ENCODE results near the gene CCDC13. TPM values are rescaled to one million over a fixed set of nuclear protein-coding genes. Genes with fewer than 3 reads are reported as not detected.

CCDC13 gene
- total and polyA plus RNA-seq, 2 of the 13 experiments (the other 11 are each of a cell fraction or from before 2014, with no cell fraction given) = 0.22 to 0.51 TPM

- TF ChIP-seq ZNF574 (CRISPR knock-in tag; IDR thresholded peaks at IDR 0.05) = no peak
These were observed 39.4 kb downstream of the CCDC13 start (continued) for GRCh38 chr3:42733501-42734262.

GRCh38 chr3:42732829-42733459 lies 40.1 kb downstream of the CCDC13 start:
- Histone ChIP-seq H3K27me3 (ENCODE audit: control insufficient read depth in 1 of 2, insufficient read depth in 2 of 2, low read length in 2 of 2) (no peaks in the 10 kb centered on the region), H4K20me1 (ENCODE audit: insufficient read depth, low read length) (no peaks in the 10 kb centered on the region), H3K27ac (ENCODE audit: extremely low read length, insufficient read depth, low read length) (peak overlapping the region; percentile 97), H3K9ac (ENCODE audit: insufficient read depth, low read depth, low read length) (peak overlapping the region; percentile 78), H3K4me2 (ENCODE audit: low read depth, low read length) (peak overlapping the region; percentile 68), H3K4me1 (ENCODE audit: insufficient read depth, low read length) (peaks cover 64% of the 10 kb centered on the region), H2AFZ (ENCODE audit: low read length) (no peak overlapping the region), H3K36me3 (replicated peaks in 1 of 2; ENCODE audit: control insufficient read depth in 1 of 2, insufficient read depth in 2 of 2, low read length in 2 of 2) (no peaks in the 10 kb centered on the region), H3K9me3 (ENCODE audit: low read length) (no peaks in the 10 kb centered on the region), H3K79me2 (ENCODE audit: insufficient read depth, low read length) (no peaks in the 10 kb centered on the region), H3K4me3 (replicated peaks in 1 of 3; ENCODE audit: insufficient read depth in 1 of 3, low read depth in 2 of 3, low read length in 3 of 3) (peak overlapping the region in 1 of 3 experiments; percentile 22; a peak in 2 of 6 replicates)
- WGBS (ENCODE audit: low lambda C conversion rate) = 40% methylated on average over 9 of the region's 9 CpGs
- DNase-seq (ENCODE audit: low spot score) (peak; percentile 81), ATAC-seq (peak; percentile 91), FAIRE-seq (peak; percentile 78)
- in situ Hi-C loops (cut with HindIII; ENCODE audit: extremely low pct_ligation_motif_present, low pct_unique_long_range_greater_than_20kb) (no loop called here), intact Hi-C loops (cut with micrococcal nuclease; ENCODE audit: unreplicated experiment) (loop anchor here (1.0 to 5.0 kb wide), 3 partner anchors 11 to 131 kb away; partner anchors contain the start of genes NKTR and ZBTB47)
- TSS peak; percentile 87 for BruUV-seq (replicated peaks)
- CTCF ChIA-PET (ENCODE audit: low intra/inter-chr PET ratio, low total read pairs) = interaction anchor here (1.2 to 1.5 kb wide), 2 partner anchors 11 to 98 kb away, joined by 5 read pairs; no protein-coding TSS in a partner anchor
- POLR2A ChIA-PET = interaction anchor here (1.0 to 2.7 kb wide), 12 partner anchors 7 to 150 kb away, joined by 3 to 18 read pairs (median 5); partner anchors contain the start of genes HIGD1A and NKTR
- TF ChIP-seq ZNF768 (CRISPR knock-in tag; IDR thresholded peaks at IDR 0.05) = peak; percentile 55; the same call in 1 of the 2 replicates
- 0 out of 2 replicates have a peak, but pooled peaks have one; percentile 32 for TF ChIP-seq ZMYM2 (CRISPR knock-in tag; IDR thresholded peaks at IDR 0.05)
- no peak for TF ChIP-seq NFYC (CRISPR knock-in tag; IDR thresholded peaks at IDR 0.05)
- 0 out of 2 replicates have a peak, but pooled peaks have one; percentile 13 for TF ChIP-seq MYC (CRISPR knock-in tag; IDR thresholded peaks at IDR 0.05; ENCODE audit: borderline replicate concordance)
- no peak for TF ChIP-seq ZNF670 (CRISPR knock-in tag; IDR thresholded peaks at IDR 0.05; ENCODE audit: borderline replicate concordance)
- no peak for TF ChIP-seq ZSCAN29 (CRISPR knock-in tag; conservative IDR thresholded peaks at IDR 0.05)
- no peak for TF ChIP-seq HOXA7 (CRISPR knock-in tag; IDR thresholded peaks at IDR 0.05)
- TF ChIP-seq ZNF883 (CRISPR knock-in tag; IDR thresholded peaks at IDR 0.05; ENCODE audit: not compliant biosample characterization) = no peak
- no peak for TF ChIP-seq RFX3 (CRISPR knock-in tag; IDR thresholded peaks at IDR 0.05)
- no peak for TF ChIP-seq KDM1A (CRISPR knock-in tag; IDR thresholded peaks at IDR 0.05)
- TF ChIP-seq, protein P1, sequence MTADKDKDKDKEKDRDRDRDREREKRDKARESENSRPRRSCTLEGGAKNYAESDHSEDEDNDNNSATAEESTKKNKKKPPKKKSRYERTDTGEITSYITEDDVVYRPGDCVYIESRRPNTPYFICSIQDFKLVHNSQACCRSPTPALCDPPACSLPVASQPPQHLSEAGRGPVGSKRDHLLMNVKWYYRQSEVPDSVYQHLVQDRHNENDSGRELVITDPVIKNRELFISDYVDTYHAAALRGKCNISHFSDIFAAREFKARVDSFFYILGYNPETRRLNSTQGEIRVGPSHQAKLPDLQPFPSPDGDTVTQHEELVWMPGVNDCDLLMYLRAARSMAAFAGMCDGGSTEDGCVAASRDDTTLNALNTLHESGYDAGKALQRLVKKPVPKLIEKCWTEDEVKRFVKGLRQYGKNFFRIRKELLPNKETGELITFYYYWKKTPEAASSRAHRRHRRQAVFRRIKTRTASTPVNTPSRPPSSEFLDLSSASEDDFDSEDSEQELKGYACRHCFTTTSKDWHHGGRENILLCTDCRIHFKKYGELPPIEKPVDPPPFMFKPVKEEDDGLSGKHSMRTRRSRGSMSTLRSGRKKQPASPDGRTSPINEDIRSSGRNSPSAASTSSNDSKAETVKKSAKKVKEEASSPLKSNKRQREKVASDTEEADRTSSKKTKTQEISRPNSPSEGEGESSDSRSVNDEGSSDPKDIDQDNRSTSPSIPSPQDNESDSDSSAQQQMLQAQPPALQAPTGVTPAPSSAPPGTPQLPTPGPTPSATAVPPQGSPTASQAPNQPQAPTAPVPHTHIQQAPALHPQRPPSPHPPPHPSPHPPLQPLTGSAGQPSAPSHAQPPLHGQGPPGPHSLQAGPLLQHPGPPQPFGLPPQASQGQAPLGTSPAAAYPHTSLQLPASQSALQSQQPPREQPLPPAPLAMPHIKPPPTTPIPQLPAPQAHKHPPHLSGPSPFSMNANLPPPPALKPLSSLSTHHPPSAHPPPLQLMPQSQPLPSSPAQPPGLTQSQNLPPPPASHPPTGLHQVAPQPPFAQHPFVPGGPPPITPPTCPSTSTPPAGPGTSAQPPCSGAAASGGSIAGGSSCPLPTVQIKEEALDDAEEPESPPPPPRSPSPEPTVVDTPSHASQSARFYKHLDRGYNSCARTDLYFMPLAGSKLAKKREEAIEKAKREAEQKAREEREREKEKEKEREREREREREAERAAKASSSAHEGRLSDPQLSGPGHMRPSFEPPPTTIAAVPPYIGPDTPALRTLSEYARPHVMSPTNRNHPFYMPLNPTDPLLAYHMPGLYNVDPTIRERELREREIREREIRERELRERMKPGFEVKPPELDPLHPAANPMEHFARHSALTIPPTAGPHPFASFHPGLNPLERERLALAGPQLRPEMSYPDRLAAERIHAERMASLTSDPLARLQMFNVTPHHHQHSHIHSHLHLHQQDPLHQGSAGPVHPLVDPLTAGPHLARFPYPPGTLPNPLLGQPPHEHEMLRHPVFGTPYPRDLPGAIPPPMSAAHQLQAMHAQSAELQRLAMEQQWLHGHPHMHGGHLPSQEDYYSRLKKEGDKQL (CRISPR knock-in tag; IDR thresholded peaks at IDR 0.05; ENCODE audit: low read depth) = no peak

Measured in HepG2 (cell line).